Measurements from ENCODE around the gene APOL1. TPM values are rescaled to one million over a fixed set of nuclear protein-coding genes. Genes with fewer than 3 reads are reported as not detected.

The APOL1 gene
- polyA plus RNA-seq, 1 donor from 2014 or later: not detected

DNA sequence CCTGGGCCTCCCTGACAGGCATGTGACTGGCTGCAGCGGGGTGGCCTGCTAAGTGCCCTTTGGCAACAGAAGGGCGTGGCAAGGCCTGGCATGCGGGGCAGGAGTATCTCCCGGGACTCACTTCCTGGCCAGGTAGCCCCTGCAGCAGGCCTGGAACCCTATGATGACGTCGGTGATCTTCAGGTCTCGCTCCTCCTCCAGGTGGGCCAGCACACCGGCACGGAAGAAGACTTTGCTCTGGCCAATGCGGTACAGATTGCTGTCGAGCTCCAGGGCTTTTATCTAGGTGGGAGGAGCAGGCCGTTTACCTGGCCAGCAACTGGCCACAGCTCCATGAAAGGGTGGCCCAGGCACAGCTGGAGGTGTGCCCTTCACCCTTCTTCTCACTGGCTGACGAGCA is 50.9 kb downstream of the APOL1 start:
- no peaks in the 10 kb centered on the region for H3K36me3 ChIP-seq (ENCODE audit: insufficient read depth, low read length)
- no peaks in the 10 kb centered on the region for H3F3A ChIP-seq (ENCODE audit: insufficient read depth, low read length, poor library complexity, severe bottlenecking)
- H3K27me3 ChIP-seq (ENCODE audit: insufficient read depth, low read depth, low read length): no peaks in the 10 kb centered on the region
- H3K79me2 ChIP-seq (replicated peaks; ENCODE audit: insufficient read depth, low read length): no peaks in the 10 kb centered on the region
- no peak overlapping the region for H3K4me3 ChIP-seq (ENCODE audit: low read length)
- no peaks in the 10 kb centered on the region for H3K9me2 ChIP-seq (ENCODE audit: insufficient read depth, low read length)
- no peak overlapping the region for H3K27ac ChIP-seq (ENCODE audit: low read length)
- H3K9ac ChIP-seq (ENCODE audit: low read length): no peak overlapping the region
- TF ChIP-seq, protein P1, sequence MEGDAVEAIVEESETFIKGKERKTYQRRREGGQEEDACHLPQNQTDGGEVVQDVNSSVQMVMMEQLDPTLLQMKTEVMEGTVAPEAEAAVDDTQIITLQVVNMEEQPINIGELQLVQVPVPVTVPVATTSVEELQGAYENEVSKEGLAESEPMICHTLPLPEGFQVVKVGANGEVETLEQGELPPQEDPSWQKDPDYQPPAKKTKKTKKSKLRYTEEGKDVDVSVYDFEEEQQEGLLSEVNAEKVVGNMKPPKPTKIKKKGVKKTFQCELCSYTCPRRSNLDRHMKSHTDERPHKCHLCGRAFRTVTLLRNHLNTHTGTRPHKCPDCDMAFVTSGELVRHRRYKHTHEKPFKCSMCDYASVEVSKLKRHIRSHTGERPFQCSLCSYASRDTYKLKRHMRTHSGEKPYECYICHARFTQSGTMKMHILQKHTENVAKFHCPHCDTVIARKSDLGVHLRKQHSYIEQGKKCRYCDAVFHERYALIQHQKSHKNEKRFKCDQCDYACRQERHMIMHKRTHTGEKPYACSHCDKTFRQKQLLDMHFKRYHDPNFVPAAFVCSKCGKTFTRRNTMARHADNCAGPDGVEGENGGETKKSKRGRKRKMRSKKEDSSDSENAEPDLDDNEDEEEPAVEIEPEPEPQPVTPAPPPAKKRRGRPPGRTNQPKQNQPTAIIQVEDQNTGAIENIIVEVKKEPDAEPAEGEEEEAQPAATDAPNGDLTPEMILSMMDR (IDR thresholded peaks at IDR 0.05; ENCODE audit: poor library complexity, severe bottlenecking): no peak
- TF ChIP-seq EZH2 (IDR thresholded peaks at IDR 0.05; ENCODE audit: borderline replicate concordance, insufficient read depth, low read length, poor library complexity, severe bottlenecking): no peak
- TF ChIP-seq, protein P2, sequence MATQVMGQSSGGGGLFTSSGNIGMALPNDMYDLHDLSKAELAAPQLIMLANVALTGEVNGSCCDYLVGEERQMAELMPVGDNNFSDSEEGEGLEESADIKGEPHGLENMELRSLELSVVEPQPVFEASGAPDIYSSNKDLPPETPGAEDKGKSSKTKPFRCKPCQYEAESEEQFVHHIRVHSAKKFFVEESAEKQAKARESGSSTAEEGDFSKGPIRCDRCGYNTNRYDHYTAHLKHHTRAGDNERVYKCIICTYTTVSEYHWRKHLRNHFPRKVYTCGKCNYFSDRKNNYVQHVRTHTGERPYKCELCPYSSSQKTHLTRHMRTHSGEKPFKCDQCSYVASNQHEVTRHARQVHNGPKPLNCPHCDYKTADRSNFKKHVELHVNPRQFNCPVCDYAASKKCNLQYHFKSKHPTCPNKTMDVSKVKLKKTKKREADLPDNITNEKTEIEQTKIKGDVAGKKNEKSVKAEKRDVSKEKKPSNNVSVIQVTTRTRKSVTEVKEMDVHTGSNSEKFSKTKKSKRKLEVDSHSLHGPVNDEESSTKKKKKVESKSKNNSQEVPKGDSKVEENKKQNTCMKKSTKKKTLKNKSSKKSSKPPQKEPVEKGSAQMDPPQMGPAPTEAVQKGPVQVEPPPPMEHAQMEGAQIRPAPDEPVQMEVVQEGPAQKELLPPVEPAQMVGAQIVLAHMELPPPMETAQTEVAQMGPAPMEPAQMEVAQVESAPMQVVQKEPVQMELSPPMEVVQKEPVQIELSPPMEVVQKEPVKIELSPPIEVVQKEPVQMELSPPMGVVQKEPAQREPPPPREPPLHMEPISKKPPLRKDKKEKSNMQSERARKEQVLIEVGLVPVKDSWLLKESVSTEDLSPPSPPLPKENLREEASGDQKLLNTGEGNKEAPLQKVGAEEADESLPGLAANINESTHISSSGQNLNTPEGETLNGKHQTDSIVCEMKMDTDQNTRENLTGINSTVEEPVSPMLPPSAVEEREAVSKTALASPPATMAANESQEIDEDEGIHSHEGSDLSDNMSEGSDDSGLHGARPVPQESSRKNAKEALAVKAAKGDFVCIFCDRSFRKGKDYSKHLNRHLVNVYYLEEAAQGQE (IDR thresholded peaks at IDR 0.05; ENCODE audit: borderline replicate concordance): no peak
- no peak for TF ChIP-seq SMC3 (conservative IDR thresholded peaks at IDR 0.05; ENCODE audit: poor library complexity)
- TF ChIP-seq MXI1 (conservative IDR thresholded peaks at IDR 0.05; ENCODE audit: poor library complexity, severe bottlenecking): no peak
- no peak for TF ChIP-seq POLR2AphosphoS5 (IDR thresholded peaks at IDR 0.05)
- TF ChIP-seq RAD21 (conservative IDR thresholded peaks at IDR 0.05): no peak
- no peak for TF ChIP-seq EP300 (conservative IDR thresholded peaks at IDR 0.05; ENCODE audit: poor library complexity, severe bottlenecking)
- TF ChIP-seq TAF1 (IDR thresholded peaks at IDR 0.05; ENCODE audit: low read depth): no peak
- H3K4me2 ChIP-seq (ENCODE audit: low read length): no peak overlapping the region
- H2AFZ ChIP-seq (ENCODE audit: low read depth, low read length): no peak overlapping the region
- no peaks in the 10 kb centered on the region for H4K20me1 ChIP-seq (ENCODE audit: insufficient read depth)
- no peaks in the 10 kb centered on the region for H3K9me3 ChIP-seq (ENCODE audit: low read length)

DNA sequence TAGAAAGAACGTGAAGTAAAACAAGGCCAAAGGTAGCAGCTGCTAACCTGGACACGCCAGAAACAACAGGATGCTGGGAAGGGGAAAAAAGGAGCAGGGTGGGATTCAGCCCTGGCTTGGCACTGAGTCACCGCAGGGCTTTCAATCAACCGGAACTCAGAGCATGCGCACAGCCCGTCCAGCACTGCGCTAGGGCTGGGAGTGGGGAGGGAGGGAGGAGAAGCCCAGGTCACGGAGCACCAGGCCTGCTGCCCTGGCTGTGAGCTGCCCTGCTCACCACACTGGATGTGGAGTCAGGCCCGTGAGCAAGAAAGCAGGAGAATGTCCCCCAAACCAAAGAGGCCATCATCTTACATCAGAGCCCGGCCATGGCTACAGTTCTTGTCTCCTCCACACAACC is 51.5 kb downstream of the APOL1 start:
- no peaks in the 10 kb centered on the region for H3K79me2 ChIP-seq (replicated peaks; ENCODE audit: insufficient read depth, low read length)
- TF ChIP-seq MXI1 (conservative IDR thresholded peaks at IDR 0.05; ENCODE audit: poor library complexity, severe bottlenecking) (no peak), POLR2AphosphoS5 (IDR thresholded peaks at IDR 0.05) (no peak), EZH2 (IDR thresholded peaks at IDR 0.05; ENCODE audit: borderline replicate concordance, insufficient read depth, low read length, poor library complexity, severe bottlenecking) (no peak), TAF1 (IDR thresholded peaks at IDR 0.05; ENCODE audit: low read depth) (no peak), RAD21 (conservative IDR thresholded peaks at IDR 0.05) (no peak), SMC3 (conservative IDR thresholded peaks at IDR 0.05; ENCODE audit: poor library complexity) (no peak), EP300 (conservative IDR thresholded peaks at IDR 0.05; ENCODE audit: poor library complexity, severe bottlenecking) (no peak)
- TF ChIP-seq, protein P2 (IDR thresholded peaks at IDR 0.05; ENCODE audit: borderline replicate concordance): no peak
- TF ChIP-seq, protein P1 (IDR thresholded peaks at IDR 0.05; ENCODE audit: poor library complexity, severe bottlenecking): no peak
- H3K9me2 ChIP-seq (ENCODE audit: insufficient read depth, low read length): no peaks in the 10 kb centered on the region
- no peaks in the 10 kb centered on the region for H3F3A ChIP-seq (ENCODE audit: insufficient read depth, low read length, poor library complexity, severe bottlenecking)
- no peak overlapping the region for H3K4me2 ChIP-seq (ENCODE audit: low read length)
- no peak overlapping the region for H2AFZ ChIP-seq (ENCODE audit: low read depth, low read length)
- no peak overlapping the region for H3K27ac ChIP-seq (ENCODE audit: low read length)
- H4K20me1 ChIP-seq (ENCODE audit: insufficient read depth): no peaks in the 10 kb centered on the region
- H3K27me3 ChIP-seq (ENCODE audit: insufficient read depth, low read depth, low read length): no peaks in the 10 kb centered on the region
- H3K4me3 ChIP-seq (ENCODE audit: low read length): no peak overlapping the region
- no peaks in the 10 kb centered on the region for H3K9me3 ChIP-seq (ENCODE audit: low read length)
- H3K36me3 ChIP-seq (ENCODE audit: insufficient read depth, low read length): no peaks in the 10 kb centered on the region
- H3K9ac ChIP-seq (ENCODE audit: low read length): no peak overlapping the region
